Endothelial cell of umbilical vein (primary cell): ENCODE measurements around the gene PDZD4.

Source experiments
- EZH2 ChIP-seq: IDR thresholded peaks from 2 replicates; pipeline ENCODE4 v1.6.1; 2012; ENCODE audit warnings: borderline replicate concordance, low read depth, mild to moderate bottlenecking, moderate library complexity, low read length, inconsistent platforms; ENCODE audit not compliant: severe bottlenecking
- FOS ChIP-seq: IDR thresholded peaks from 2 replicates; pipeline ENCODE4 v1.6.1; 2011; ENCODE audit warnings: mild to moderate bottlenecking, low read length, moderate library complexity, borderline replicate concordance; ENCODE audit not compliant: insufficient read depth
- MYC ChIP-seq: IDR thresholded peaks from one replicate; pipeline ENCODE4 v1.6.1; 2011; ENCODE audit warnings: mild to moderate bottlenecking, low read depth, low read length
- POLR2A ChIP-seq: IDR thresholded peaks from 2 replicates; pipeline ENCODE4 v1.6.1; 2012; ENCODE audit warnings: low read depth, mild to moderate bottlenecking, control low read depth, low read length
- POLR2AphosphoS5 ChIP-seq: IDR thresholded peaks from 2 replicates; pipeline ENCODE4 v1.6.1; 2012; ENCODE audit warnings: low read depth, mild to moderate bottlenecking, control low read depth, low read length, moderate library complexity; ENCODE audit not compliant: insufficient read depth
- TF ChIP-seq, protein P1 (sequence below), 2 donors: IDR thresholded peaks; 1 replicate in 1 of 2; 2 replicates in 1 of 2; pipeline ENCODE4 v1.5.1; 2011; ENCODE audit warnings: low read length in 2 of 2, mild to moderate bottlenecking in 2 of 2, moderate library complexity in 2 of 2, control low read depth in 1 of 2, inconsistent platforms in 1 of 2, low read depth in 1 of 2; ENCODE audit not compliant: insufficient read depth in 1 of 2; ENCODE audit errors: extremely low read depth in 1 of 2
- TF ChIP-seq, protein P2 (sequence below): IDR thresholded peaks from 2 replicates; pipeline ENCODE4 v1.6.1; 2011; ENCODE audit not compliant: insufficient read depth, insufficient read length

DNA sequence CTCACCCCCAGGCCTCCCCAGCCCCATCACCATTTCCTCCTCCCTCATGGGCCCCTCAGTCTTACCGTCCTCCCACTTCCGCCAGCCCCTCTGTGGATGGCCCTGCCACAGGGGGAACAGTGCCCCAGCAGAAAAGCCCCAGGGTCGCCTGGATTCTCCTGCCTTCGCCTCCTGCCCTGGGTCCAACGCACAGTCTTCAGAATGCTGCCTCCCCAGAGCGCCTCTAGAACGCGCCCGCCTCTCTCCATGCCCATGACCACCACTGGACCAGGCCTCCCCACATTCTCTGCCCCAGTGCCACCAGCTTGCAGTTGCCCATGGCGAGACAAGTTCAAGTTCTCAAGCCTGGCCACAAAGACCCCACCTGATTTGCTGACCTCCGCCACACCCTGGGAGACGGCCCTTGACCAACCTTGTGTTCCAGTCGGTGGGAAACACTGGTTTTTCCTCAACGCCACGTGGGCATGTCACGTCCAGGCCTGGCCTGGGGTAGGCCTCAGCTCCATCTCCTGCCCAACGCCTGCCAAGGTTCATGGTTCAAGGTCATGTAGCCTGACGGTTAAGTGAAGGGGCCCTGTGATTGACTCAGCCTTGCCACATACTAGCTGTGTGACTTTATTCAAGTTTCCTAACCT lies 66.9 kb downstream of the PDZD4 start:
- TF ChIP-seq EZH2 (no peak), POLR2AphosphoS5 (no peak), MYC (no peak), POLR2A (no peak), FOS (no peak)
- TF ChIP-seq, protein P1, sequence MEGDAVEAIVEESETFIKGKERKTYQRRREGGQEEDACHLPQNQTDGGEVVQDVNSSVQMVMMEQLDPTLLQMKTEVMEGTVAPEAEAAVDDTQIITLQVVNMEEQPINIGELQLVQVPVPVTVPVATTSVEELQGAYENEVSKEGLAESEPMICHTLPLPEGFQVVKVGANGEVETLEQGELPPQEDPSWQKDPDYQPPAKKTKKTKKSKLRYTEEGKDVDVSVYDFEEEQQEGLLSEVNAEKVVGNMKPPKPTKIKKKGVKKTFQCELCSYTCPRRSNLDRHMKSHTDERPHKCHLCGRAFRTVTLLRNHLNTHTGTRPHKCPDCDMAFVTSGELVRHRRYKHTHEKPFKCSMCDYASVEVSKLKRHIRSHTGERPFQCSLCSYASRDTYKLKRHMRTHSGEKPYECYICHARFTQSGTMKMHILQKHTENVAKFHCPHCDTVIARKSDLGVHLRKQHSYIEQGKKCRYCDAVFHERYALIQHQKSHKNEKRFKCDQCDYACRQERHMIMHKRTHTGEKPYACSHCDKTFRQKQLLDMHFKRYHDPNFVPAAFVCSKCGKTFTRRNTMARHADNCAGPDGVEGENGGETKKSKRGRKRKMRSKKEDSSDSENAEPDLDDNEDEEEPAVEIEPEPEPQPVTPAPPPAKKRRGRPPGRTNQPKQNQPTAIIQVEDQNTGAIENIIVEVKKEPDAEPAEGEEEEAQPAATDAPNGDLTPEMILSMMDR (IDR thresholded peaks at IDR 0.05; ENCODE audit: extremely low read depth in 1 of 2, insufficient read depth in 1 of 2, low read depth in 1 of 2, low read length in 2 of 2), result no peak
- TF ChIP-seq, protein P2, sequence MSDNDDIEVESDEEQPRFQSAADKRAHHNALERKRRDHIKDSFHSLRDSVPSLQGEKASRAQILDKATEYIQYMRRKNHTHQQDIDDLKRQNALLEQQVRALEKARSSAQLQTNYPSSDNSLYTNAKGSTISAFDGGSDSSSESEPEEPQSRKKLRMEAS, result no peak
